HG03159 (cell line): ENCODE data around the gene BICRA.
"Not testable (repeated sequence)": the region's sequence is repeated elsewhere in the genome, so short reads cannot be mapped to it uniquely, and the experiment has no call there.

Experiments
- ATAC-seq: cut with Tn5 transposase; IDR thresholded peaks from one replicate; pipeline ENCODE4 v1.9.1; 2021; ENCODE audit warnings: mild to moderate bottlenecking, moderate library complexity; ENCODE audit not compliant: unreplicated experiment

Gene BICRA

DNA sequence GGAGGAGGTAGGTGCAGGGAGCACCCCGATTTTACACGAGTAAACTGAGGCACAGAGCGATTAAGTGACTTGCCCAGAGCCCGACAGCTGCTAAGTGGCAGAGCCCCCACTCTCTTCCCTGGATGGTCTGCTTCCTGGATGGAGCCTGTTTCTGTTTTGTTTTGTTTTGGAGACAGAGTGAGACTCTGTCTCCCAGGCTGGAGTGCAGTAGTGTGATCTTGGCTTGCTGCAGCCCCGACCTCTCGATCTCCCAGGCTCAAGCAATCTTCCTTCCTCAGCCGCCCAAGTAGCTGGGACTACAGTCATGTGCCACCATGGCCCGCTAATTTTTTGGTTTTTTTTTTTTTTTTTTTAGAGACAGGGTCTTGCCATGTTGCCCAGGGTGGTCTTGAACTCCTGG, 17.3 kb downstream of the BICRA start:
- no peak for ATAC-seq

DNA sequence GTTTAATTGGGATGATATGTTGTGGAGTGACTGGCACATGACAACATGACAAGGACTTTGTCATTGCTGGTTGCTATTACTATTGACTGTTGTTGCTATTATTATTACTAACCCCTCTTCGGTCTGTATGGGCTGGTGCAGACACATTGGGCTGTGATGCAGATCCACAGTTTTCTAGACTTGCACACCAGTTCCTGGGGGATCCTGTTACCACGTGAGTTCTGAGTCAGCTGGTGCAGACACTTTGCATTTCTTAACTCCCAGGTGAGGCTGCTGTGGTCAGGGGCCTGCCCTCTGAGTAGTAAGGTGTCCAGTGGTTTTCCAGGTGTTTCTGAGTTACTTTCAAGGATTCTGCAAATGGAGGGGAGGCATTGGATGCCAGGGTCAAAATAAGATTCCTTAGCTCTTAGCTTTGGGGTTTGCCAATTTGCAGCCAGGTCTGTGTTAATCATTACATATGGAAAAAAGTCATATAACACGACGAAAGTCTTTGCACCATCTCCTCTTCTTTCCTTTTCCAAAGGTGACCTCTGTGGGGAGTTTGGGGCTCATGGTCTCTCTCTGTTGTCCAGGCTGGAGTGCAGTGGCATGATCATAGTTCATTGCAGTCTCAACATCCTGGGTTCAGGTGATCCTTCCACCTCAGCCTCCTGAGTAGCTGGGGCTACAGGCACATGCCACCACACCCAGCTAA, 19.3 kb downstream of the BICRA start:
- no peak for ATAC-seq

DNA sequence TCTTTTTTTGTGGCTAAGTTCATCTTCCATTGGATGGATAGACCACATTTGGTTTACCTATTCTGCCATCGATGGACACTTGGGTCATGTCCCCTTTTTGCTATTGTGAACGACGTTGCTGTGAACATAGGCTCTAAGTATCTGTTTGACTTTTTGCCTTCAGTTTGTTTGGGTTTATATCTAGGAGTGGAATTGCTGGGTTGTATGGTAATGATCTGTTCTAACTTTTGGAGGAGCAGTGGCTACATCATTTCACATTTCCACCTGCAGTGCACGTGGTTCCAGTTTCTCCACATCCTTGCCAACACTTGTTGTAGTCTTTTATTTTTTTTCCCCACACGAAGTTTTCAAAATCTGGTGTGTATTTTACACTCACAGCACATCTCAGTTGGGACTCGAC, 21.7 kb downstream of the BICRA start:
- ATAC-seq: no peak

DNA sequence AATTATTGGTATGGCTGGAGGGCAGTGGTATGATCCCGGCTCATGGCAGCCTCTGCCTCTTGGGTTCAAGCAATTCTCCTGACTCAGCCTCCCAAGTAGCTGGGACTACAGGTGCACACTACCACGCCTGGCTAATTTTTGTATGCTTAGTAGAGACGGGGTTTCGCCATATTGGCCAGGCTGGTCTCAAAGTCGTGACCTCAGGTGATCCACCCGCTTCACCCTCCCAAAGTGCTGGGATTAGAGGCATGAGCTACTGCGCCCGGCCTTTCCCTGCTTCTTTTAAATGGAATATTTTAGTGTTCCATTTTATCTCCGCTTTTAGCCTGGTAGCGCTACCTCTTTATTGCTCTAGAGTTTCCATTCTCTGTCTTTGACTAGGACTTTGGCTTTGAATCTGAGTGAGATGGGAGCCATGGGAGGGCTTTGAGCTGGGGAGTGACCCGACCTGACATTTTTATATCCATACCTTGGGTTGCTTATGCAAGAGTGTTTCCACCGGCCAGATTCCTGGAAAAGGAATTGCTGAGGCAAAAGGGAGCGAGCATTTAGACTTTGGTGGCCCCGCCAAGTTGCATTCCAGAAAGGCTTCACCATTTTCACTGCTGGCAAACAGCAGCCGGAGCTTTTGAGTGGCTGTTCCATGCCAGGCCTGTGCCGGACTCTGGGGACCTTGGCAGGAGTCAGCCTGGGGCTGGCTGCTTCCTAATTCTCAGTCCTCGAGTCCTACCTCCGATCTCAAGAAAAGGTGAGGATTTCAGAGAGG, 22.9 kb downstream of the BICRA start:
- ATAC-seq: no peak

DNA sequence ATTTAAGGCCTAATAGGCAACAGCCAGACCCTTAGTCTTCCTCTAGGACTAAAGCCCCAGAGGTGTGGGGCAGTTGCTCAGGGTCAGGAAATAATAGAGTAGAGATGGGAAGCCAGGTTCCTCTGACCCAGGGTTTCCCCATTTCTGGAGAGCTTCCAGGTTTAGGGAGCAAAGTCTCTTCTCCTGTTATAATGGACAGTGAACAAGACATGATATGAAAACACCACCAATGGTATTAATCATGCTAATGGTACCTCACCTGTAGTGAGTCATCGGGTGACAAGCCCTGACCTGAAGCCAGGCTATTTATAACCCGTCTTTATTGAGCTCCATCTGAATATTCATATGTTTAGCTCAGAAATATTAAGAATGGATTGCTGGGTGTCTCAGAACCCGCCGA, 24.6 kb downstream of the BICRA start:
- no peak for ATAC-seq

DNA sequence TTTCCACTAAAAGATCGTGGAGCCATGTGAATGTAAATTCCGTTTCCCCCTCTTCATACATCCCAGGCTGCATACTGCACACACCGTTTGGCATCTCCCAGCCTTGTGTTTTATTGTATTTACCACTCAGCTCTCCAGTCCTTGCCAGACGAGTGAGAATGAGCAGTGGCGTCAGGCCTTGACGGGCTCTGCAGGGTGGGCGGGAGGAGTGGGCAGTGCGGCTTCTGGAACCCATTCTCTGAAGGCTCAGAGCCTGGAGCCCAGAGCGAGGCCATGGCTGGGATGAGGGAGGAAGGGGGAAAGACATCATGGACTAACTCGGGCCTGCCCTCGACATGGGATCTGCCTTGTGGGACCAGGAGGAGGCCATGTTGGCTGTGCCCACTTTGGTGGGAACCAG, 25.1 kb downstream of the BICRA start:
- ATAC-seq: no peak

DNA sequence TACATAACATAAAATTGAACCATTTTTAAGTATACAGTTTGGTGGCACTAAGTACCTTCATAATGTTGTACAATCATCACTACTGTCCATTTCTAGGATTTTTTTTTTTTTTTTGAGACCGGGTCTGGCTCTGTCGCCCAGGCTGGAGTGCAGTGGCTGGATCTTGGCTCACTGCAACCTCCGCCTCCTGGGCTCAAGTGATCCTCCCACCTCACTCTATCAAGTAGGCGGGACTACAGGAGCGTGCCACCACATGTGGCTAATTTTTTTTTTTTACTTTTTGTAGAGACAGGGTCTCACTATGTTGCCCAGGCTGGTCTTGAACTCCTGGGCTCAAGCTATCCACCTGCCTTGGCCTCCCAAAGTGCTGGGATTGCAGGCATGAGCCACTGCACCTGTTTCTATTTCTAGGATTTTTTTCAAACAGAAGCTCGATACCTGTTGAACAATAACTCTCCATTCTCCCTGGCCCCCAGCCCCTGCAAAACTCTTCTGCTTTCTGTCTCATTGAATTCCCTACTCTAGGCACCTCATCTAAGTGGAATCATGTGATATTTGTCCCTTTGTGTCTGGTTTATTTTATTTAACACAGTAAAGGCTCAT, 26.3 kb downstream of the BICRA start:
- not testable (repeated sequence) for ATAC-seq

DNA sequence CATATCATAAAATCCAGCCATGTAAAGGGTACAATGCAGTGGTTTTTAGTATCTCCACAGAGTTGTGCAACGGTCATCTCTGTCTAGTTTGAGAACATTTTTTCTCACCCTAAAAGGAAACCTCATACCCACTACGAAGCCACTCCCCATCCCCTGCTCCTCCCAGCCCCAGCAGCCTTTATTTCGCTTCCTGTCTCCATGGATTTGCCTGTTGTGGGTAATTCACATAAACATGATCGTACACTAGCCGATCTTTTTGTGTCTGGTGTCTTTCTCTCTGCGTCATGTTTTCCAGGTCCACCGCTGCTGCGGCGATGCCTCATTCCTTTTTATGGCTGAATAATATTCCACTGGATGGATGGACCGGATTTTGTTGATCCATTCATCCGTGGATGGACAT, 28.6 kb downstream of the BICRA start:
- no peak for ATAC-seq

DNA sequence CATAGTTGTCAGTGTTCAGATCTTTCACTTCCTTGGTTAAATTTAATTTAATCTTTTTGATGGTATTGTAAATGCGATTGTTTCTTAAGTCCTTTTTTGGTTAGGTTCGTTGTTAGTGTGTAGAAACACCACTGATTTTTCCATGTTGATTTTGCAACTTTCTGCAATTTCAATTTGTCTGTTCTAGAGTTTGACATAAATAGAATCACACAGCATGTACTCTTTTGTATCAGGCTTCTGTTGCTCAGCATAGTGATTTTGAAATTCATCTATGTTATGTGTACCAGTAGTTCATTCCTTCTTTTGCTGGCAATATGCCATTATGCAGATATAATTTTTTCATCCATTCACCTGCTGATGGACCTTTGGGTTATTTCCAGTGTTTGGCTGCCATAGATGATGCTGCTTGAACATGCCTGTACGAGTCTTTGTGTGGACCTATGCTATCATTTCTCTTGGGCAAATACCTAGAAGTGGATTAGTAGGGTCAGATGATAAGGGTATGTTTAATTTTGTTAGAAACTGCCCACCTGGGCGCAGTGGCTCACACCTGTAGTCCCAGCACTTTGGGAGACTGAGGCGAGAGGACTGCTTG, 33.1 kb downstream of the BICRA start:
- no peak for ATAC-seq

DNA sequence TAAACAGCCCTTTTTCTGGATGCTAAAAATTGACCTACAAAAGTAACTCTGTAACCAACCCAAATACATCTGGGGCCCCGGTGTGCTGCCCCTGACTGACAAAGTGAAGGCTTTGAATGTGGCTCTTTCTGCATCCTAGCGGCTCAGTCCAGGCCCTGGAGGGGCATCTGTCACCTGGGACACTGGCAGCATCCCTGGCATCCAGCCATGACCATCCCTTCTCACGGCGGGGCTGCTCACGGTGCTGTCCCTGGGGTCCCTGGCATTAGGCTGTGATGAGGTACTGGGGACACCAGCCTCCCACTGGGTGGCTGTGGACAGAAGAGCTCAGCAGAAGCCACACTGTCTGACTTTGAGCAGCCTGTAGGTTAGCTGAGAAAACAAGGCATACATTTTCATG, 34.3 kb downstream of the BICRA start:
- no peak for ATAC-seq

DNA sequence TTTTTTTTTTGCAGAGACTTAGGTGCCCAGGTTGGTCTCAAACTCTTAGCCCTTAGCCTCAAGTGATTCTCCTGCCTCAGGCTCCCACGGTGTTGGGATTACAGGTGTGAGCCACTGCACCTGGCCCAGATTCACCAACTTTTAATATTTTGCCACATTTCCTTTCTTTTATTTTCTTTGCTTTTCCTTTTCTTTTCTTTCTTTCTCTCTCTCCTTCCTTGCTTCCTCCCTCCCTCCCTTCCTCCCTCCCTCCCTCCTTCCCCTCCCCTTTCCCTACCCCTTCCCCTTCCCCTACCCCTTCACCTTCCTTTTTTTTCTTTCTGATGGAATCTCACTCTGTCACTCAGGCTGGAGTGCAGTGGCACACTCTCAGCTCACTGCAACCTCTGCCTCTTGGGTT, 35.3 kb downstream of the BICRA start:
- no peak for ATAC-seq

DNA sequence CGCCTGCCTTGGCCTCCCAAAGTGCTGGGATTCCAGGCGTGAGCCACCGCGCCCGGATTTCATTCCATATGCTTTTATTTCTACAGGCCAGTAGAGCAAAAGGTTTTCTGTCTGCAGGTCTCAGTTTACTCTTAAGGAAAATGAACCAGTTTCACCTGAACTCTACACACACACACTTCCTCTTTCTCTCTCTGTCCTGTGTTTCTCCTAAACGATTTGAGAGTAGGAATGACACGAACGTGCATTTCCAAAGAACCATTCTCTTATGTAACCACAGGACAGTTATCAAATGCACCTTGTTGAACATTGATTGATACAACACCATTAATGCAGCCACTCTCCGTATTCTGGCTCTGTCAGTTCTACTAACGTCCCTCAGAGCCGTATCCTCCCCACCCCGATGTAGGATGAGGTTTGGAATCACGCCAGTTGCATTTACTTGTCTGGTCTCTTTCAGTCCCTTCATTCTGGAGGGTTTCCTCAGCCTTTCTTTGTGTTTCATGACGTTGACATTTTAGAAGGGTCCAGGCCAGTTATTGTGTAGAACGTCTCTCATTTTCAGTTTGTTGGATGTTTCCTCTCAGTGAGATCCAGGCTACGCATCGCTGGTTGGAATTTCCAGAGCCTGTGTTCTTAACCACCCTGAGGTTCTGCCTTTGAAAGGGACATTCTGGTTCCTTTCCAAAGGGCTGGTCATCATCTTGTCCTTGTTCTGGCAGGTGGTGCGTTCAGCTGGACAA, 36.0 kb downstream of the BICRA start:
- ATAC-seq: no peak

DNA sequence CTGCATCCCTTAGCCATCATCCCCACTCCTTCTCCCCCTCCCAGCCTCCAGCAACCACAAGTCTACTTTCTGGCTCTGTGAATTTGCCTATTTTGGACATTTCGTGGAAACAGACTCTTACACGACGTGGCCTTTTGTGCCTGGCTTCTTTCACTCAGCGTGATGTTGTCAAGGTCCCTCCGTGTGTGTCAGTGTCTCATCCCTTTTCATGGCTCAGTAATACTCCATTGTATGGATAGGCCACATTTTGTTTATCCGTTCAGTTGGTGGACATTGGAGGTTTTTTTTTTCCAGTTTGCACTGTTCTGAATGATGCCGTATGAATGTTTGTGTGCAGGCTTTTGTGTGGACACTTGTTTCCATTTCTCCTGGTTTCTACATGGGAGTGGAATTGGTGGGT, 38.0 kb downstream of the BICRA start:
- ATAC-seq: no peak

DNA sequence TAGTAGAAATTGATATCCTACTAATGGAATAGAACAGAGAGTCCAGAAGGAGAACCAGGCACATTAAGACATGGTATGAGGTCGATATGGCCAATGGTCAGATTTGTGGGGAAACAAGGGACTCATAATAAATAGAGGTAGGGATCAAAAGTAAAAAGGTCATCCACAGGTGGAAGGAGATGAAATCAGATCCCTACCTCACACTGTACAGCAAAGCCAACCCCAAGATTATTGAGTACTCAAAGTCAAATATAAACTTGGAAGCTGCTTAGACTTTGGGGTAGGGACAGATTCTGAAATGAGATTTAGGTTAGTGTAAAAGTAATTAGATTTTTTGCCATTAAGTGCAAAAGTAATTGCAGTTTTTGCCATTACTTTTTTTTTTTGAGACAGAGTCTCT, 40.7 kb downstream of the BICRA start:
- no peak for ATAC-seq

DNA sequence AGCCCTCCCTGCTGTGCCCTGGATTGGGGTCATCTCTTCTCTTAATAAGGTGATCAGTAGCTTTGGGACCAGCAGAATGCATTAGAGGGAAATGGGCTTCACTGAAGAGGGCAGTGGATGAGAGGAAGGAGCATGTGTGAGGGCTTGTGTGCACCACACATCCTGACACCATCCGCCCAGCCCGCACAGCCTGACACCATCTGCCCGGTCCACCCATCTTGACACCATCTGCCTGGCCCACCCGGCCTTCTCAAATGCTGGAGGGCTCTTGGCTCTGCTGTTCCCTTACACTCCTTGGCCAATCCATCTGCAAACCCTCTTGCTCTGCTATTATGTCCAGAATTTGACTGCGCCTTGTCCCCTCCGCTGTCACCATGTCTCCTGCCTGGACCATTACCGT, 41.8 kb downstream of the BICRA start:
- no peak for ATAC-seq

DNA sequence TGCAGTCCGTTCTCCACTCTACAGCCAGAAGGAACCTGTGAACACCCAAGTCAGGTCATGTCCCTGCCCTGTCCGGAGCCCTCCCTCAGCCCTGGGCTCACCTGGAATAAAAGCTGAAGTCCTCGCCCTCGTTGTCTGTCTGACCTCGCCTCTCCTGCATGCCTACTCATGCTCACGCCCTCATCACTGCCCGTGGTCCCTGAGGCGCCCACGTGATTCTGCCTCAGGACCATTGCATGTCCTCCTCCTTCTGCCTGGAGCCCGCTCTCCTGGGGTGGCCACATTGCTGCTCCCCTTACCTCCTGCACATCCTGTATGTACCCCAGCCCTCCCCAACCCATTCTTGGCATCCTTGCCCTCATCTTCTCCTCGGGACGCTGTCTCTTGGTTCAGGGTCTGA, 42.2 kb downstream of the BICRA start:
- ATAC-seq: no peak

DNA sequence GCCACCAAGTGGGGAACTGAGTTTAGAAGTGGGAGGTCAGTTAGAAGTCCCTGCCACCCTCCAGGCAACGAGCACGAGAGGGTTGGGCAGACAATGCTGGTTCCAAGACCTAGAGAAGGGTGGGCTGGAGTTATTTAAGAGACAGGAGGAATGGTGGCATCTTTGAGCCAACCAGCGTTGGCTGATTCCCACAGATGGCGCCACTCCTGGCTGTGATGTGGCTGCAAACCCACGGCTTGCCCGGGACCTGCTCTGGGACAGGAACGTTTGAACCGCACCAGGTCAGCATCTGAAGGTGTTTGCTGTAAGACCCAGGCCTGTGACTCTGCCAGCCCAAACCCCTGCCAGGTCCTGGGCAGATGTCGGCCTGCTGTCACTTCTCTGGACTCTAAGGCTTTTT, 42.8 kb downstream of the BICRA start:
- no peak for ATAC-seq

DNA sequence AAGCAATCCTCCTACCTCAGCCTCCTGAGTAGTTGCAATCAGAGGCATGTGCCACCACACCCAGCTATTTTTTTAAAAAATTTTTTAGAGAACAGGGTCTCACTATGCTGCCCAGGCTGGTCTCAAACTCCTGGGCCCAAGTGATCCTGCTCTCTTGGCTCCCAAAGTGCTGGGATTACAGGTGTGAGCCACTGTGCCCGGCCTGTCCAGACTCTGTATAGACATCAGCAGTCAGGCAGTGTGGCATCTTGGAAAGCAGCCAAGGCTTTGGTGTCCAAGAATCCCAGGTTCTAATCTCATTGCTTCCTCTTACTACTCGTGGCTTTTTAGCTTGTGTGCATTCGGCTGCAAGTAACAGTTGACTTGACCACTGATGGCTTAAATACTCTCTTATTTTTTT, 43.4 kb downstream of the BICRA start:
- ATAC-seq: no peak

DNA sequence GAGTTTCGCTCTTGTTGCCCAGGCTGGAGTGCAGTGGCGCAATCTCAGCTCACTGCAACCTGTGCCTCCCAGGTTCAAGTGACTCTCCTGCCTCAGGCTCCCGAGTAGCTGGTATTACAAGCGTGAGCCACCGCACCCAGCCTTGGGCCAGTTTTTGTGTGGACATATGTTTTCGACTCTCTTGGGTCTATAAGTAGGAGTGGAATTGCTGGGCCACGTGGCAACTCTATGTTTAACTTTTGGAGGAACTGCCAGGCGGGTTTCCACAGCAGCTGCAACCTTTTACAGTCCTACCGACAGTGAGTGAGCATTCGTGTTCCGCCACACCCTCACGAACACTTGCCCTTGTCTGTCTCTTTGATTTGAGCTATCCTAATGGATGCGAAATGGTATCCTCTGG, 44.9 kb downstream of the BICRA start:
- ATAC-seq: no peak

DNA sequence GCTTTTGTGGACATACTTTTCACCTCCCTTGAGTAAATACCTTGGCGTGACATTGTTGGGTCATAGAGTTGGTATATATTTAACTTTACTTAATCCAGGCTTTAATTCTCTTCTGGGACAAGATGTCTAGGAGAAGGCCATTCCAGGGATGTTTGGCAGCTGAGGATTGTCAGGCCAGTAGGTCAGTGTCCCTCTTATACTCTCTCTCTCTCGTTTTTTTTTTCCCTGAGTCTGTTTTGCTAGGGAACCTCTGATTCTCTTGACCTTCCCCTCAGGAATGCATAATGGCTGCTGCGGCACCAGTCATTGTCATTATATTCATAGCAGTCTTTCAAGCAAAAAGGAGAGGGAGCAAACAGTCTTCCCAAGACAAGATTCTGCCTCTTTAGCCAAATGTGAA, 48.8 kb downstream of the BICRA start:
- ATAC-seq: no peak
